LHCN-M2 (cell line): ENCODE results near the gene CDK19. TPM values are rescaled to one million over a fixed set of nuclear protein-coding genes. Genes with fewer than 3 reads are reported as not detected.
A peak's percentile ranks its signal among the peaks of the same experiment; 100 is the strongest.
"Not testable (repeated sequence)": the region's sequence is repeated elsewhere in the genome, so short reads cannot be mapped to it uniquely, and the experiment has no call there.

Experiments used
- DNase-seq: peaks from one replicate; pipeline ENCODE4 v3.0.0-alpha.2; 2012; ENCODE audit warnings: low read depth
- total RNA-seq: library from RNA; depleted of rRNA; stranded (reverse); fragments of >200 nt; gene quantifications from 2 replicates; pipeline ENCODE4 v1.2.3, GENCODE V29; 2014

CDK19 gene
- total RNA-seq, 1 experiment from 2014 or later: 18.2 TPM

DNA sequence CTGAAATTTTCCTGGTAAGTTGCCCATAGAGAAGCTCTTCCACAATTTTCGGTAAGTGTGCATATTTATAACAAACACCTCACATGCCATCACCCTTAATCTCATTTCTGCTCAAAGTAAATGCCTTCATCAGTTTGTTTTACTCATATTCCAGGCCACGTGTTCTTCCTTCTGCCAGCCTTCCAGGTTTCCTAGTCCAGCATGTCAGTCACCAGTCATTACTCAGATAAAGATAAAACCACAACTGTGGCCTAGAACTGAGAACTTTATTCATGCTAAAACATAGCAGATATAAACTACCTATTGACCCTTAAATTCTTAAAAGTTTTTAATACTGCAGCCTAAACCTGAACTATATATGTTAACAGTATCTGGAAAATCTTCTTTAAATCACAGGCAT, 189.4 kb downstream of the CDK19 start:
- DNase-seq: peak; percentile 69

DNA sequence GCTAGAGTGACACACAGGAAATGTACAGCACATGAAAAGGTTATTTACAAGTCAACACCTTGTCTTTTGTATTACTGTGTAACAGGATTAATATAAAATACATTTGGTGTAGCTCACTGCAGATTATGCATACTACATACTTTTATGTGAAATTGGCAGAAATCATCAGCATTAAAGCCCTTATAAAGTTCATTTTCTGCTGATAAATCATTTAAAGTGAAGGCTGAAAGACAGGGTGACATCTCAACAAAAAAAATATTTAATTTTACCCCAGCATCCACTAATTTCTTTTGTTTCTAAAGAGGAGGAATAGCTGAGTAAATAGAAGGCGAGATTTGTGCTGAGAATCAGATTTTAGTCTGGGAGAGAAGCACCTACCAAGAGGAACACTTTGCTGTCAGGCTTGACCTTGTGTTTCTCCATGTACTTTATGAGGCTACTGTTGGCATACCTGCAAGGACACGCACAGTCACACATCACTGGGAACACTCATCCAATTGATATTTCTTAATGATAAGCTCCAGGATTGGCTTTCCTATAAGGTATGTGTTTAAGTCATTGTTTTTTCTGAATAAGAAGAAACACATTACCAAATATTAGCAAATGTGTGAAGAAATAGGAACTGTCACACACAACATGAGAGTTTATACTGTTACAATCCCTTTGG, 192.2 kb downstream of the CDK19 start:
- no peak for DNase-seq

DNA sequence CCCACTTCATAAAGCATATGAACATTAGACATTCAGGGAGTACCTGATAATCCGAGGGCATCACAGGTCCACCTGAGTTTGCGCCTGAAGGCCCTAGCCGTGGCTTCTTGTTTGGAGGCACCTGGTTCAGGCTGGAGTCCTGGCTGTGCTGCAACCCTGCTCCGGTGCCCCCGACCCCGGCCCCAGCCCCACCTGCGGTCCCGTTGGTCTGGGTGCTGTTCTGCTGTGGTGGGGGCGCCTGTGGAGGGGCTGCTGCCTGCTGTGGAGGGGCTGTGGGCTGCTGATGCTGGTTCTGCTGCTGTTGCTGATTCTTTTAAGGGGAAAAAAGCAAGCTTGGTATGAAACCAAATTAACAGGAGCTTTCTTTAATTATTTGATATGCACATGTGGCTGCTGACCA, 194.2 kb downstream of the CDK19 start:
- DNase-seq: no peak

DNA sequence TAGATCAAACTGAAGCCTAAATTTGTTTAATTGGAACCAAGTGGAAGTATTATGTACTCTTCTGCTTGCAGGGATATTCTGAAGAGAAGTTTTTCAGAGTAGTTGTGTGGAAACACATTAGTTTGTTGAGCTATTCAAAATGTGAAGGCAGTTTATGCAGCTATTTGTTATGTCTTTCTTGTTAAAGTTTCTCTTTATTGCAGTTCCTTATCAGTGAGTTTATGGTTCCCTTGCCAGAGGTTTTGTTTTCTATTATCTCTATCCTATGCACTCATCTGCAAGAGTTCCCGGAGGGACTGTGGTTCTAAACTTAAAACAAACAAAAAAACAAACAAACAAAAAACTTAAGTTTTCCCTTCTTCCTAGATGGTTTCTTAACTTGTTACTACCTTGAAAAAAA, 195.2 kb downstream of the CDK19 start:
- DNase-seq: no peak

DNA sequence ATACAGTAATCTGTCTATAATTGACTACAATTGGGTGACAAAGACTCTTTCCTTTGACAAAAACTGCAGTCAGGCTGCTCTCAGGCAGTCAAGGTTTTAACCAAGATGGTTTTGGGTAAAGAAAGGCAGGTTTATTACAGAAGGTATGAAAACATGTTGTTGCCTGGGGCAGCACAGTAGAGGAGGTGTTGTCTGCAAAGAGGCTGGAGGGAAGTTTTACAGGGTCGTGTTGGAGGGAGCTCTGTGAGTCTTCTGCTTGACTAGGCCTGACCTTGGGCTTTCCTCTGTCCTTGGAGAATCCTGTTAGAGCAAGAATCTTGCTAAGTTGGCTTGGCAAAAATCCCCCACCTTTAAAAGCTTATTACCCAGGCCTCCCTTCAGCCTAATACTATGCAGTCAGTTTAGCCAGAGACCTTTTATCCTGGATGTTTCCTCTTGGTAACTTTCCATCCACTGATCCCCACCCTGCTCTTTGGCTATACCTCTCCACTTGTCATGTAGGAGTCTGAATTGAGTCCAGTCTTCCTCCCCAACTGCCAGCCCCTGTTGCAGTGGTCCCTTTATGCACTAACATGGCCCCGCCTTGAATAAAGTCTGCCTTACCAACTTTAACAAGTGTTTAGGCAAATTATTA, 195.9 kb downstream of the CDK19 start:
- DNase-seq: no peak

DNA sequence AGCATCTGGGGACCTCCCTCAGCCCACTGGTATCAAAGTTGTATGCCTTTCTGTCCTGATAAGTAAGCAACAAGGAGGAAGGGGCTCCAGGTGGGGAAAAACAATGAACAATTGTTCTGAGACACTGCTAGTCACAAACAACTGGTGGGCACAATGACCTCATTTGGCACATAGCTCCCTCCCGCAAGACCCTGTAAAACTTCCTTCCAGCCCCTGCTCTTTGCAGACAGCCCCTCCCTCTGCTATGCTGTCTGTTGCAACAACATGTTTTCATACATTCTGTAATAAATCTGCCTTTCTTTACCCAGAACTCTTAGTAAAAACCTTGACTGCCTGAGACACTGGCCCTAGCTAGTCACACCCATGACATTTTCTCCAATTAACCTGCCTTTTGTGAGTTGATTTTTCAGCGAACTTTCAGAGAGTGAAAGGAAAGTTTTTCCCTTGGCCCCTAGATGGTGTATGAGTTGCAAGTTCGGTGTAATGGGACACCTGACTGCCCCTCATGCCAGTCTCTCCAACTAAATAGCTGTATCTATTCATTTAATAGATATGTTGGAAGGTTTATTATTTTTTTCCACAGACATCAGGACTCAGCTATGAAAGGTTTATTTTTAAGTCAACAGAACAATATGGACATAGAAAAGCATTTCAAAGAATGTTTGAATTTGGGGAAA, 196.5 kb downstream of the CDK19 start:
- DNase-seq: peak; percentile 41

- no peak for DNase-seq
Measured at GRCh38 chr6:110617057-110617456, 198.2 kb downstream of the CDK19 start.

DNA sequence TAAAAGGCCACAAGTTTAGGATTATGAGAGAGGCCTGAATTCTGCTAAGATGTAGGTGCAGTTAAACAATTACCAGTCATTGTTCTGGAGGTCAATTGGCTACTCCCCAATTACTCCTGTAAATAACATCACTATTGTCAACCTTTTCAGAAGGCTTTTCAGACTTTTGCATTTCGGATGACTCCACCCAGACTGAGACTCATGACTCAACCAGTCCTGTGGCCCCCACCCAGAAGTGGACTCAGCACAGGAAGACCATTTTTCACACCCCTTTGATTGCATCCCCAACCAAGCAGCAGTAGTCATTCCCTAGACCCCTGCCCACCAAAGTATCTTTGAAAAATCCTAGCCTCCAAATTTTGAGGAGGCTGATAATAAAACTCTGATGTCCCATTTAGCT, 199.5 kb downstream of the CDK19 start:
- DNase-seq: no peak

DNA sequence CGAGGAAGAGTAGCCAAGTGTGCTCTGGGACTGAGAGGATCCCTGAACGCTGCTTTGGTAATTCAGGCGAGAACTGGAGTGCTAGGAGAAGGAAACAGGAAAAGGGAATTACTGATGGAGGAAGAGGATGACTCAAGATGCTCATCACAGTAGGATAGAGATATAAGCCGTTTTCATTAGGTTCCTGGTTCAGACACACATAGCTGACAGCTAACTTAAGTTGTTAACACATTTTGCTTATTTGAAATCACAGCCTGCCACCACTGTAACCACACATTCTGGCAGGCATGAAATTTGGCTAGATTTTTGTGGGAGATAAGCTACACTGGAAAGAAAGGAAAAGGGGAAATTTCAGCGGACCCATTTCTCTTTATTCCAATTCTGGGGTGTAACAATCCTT, 200.7 kb downstream of the CDK19 start:
- no peak for DNase-seq

DNA sequence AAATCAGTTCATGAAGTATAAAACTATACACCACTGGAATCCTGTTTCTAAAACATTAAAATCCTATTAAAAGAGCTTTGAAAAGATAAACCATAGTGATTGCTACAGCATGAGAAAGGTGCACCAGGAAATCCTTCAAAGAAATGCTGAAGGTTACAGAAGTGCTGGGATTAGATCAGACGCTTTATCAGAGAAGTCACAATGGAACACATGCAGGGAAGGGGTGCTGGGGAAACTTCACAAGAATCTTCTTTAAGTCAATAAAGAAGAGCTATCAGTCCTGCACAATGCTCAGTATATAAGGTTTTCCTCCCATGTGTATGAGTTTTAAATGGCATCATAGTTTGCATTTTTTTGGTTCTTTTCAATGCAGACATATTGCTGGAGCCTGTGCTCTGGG, 201.2 kb downstream of the CDK19 start:
- no peak for DNase-seq

GRCh38 chr6:110613356-110613755, 201.9 kb downstream of the CDK19 start:
- DNase-seq: no peak

GRCh38 chr6:110612298-110612697, 203.0 kb downstream of the CDK19 start:
- no peak for DNase-seq

DNA sequence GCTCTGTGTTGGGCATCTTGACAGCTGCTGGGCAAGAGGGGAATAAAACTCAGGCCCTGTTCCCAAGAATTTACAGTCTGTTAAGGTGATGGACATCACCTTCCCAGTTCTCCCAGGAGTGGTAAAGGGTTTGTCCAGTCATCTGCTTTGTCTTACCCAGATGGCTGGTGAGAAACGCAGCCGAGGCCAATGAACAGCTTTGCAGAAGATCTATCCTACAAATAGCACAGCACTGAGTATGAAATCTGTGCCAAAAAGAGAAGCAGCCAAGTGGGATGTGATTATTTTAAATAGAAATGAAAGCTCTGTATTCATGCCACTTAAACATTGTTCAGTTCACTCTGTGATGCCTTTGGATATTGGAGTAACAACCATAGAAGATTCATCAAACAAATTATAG, 206.2 kb downstream of the CDK19 start:
- no peak for DNase-seq

DNA sequence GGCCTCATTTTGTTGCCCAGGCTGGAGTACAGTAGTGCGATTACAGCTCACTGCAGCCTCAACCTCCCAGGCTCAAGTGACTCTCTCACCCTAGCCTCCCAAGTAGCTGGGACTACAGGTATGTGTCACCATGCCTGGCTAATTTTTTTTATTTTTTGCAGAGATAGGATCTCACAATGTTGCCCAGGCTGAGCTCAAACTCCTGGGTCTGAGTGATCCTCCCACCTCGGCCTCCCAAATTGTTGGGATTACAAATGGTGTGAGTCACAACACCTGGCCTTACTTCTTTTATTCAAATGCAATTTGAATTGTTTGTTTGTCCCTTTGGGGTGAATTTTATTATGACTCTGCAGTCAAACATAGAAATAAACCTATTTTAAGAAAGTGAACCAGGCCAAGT, 207.1 kb downstream of the CDK19 start:
- DNase-seq: no peak

DNA sequence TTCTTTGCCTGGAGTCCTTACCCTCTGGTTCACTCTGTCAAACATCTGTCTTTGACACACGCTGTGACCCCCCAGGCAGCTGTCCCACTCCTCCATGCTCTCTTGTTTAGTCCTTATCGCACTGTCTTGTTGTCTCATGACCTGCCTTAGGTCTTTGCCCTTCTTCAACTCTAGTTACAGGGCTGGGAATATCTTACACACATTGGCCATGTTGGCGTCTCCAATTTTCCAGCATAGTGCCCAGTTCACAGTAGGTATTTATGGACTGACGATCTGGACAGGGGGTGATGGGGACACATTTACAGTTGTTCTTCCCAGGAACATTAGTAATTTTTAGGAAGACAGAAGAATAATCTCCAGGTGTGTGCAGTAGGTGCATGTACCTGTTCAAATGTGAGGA, 209.1 kb downstream of the CDK19 start:
- no peak for DNase-seq

DNA sequence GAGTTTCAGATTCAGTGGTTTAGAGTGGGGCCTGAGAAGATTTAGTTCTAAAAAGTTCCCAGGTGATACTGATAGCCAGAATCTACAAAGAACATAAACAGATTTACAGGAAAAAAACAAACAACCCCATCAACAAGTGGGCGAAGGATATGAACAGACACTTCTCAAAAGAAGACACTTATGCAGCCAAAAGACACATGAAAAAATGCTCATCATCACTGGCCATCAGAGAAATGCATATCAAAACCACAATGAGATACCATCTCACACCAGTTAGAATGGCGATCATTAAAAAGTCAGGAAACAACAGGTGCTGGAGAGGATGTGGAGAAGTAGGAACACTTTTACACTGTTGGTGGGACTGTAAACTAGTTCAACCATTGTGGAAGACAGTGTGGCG, 214.6 kb downstream of the CDK19 start:
- DNase-seq: not testable (repeated sequence)

DNA sequence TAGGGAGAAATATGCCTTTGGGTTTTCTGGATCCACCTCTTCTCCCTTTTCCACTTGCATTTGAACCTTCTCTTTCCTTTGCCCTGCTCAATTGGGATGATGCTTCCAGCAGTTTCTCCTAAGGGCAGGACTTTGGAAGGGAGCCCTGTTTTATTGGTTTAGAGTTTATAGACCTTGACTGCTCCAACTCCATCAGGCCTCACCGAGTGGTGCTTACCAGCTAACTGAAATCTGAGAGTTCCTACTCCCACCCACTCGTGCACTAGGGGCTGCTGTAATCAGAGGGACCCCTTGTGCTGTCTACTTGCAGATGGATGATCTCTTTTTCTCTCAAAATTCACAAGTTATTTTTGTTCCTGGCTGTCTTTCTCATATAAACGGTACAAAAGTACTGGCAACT, 217.5 kb downstream of the CDK19 start:
- DNase-seq: no peak

- no peak for DNase-seq
Measured at GRCh38 chr6:110596354-110596753, 218.9 kb downstream of the CDK19 start.

DNA sequence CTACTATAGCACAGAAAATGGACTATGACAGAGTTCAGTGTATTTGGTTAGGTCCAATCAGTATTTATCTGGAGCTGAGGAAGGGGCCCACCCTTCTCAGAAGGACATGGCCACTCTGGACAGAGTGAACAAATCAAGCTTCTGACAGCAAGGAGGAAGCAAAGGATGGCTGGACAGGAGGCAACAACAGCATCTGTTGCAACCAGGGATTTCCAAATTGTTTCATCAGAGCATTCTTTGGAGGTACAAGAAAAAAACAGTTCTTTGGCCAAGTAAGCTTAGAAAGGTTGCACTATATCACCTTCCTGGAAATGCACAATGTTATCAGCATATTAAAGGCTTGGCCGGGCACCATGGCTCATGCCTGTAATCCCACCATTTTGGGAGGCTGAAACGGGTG, 220.2 kb downstream of the CDK19 start:
- no peak for DNase-seq

DNA sequence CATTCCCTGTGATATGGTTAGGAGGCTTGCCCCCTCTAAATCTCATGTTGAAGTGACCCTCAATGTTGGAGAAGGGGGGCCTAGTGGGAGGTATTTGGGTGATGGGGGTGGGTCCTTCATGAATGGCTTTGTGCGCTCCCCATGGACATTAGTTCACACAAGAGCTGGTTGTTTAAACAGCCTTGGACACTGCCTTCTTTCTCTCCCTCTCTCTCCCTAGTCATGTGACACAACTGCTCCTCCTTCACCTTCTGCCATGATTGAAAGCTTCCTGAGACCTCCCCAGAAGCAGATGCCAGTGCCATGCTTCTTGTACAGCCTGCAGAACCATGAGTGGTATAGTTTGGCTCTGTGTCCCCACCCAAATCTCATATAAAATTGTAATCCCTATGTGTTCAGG, 221.6 kb downstream of the CDK19 start:
- no peak for DNase-seq

DNA sequence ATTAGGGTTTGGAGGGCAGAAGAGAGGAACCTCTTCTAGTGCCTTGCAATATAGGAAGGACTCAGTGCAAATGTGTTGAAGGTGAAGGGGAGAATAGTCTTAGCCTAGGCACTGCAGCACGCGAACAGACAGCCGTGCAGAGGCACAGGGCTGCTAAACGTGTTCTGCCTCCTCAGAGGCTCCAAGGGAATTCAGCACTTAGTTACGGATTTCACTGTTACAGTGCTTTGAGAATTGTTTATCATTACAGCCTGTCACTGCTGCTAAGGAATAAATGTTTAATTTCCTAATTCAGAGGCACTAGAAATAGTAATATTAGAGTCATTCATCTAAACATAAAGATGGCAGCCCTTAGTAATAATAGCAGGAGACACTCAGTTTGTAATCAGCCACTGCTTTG, 222.5 kb downstream of the CDK19 start:
- no peak for DNase-seq

DNA sequence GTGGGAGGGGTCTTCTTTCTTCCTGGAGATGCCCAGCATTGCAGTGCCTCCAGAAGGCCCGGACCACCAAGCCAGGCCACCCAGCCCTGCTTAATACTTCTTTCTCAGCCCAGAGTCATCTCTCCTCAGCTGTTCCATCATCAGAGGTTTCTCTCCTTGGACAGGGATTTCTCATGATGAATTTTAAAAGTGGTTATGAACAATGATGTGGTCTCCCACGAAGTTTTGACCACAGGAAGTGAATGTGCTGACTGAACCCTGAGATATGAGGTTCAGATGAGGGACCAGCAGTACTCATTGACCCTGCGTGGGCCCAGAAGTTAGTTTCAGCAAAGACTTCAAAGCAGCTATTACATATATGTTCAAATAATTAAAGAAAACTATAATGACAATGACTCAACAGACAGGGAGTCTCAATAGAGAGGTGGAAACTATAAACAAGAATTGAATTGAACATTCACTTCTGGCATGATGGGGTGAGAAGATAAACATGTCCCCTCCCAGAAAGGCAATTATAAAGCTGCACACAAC, 224.4 kb downstream of the CDK19 start:
- DNase-seq: peak; percentile 86
